ENCODE data around the gene RNFT2. TPM values are rescaled to one million over a fixed set of nuclear protein-coding genes. Genes with fewer than 3 reads are reported as not detected.
A peak's percentile ranks its signal among the peaks of the same experiment; 100 is the strongest.

RNFT2 gene
- total RNA-seq, 6 experiments from 2014 or later, result 7.1 to 12.0 (median 11.2) TPM

GRCh38 chr12:116712458-116713303 is 25.4 kb upstream of the RNFT2 start:
- Mint-ChIP-seq H3K27me3 (ENCODE audit: insufficient read depth) (no peaks in the 10 kb centered on the region), H3K4me3 (no peak overlapping the region), H3K9me3 (no peaks in the 10 kb centered on the region), H3K36me3 (ENCODE audit: low read depth) (peaks cover 13% of the 10 kb centered on the region), H3K4me1 (ENCODE audit: low read depth) (peaks cover 26% of the 10 kb centered on the region), H3K27ac (no peak overlapping the region)
- DNase-seq, result no peak
- TF ChIP-seq CTCF (IDR thresholded peaks at IDR 0.05), result no peak

- DNase-seq, result no peak
- TF ChIP-seq CTCF (IDR thresholded peaks at IDR 0.05), result peak; percentile 60
- Mint-ChIP-seq H3K4me1 (ENCODE audit: low read depth) (peaks cover 33% of the 10 kb centered on the region), H3K4me3 (no peak overlapping the region), H3K27ac (no peak overlapping the region), H3K9me3 (no peaks in the 10 kb centered on the region), H3K27me3 (ENCODE audit: insufficient read depth) (no peaks in the 10 kb centered on the region), H3K36me3 (ENCODE audit: low read depth) (peaks cover 13% of the 10 kb centered on the region)
Measured at GRCh38 chr12:116713527-116713926, 24.6 kb upstream of the RNFT2 start.

GRCh38 chr12:116714175-116714574 is 23.9 kb upstream of the RNFT2 start:
- no peak for DNase-seq
- Mint-ChIP-seq H3K27me3 (ENCODE audit: insufficient read depth) (no peaks in the 10 kb centered on the region), H3K9me3 (no peaks in the 10 kb centered on the region), H3K27ac (no peak overlapping the region), H3K4me3 (no peak overlapping the region), H3K36me3 (ENCODE audit: low read depth) (peaks cover 13% of the 10 kb centered on the region), H3K4me1 (ENCODE audit: low read depth) (peaks cover 33% of the 10 kb centered on the region)
- TF ChIP-seq CTCF (IDR thresholded peaks at IDR 0.05), result no peak

- TF ChIP-seq CTCF (IDR thresholded peaks at IDR 0.05), result no peak
- Mint-ChIP-seq H3K4me1 (ENCODE audit: low read depth) (peaks cover 37% of the 10 kb centered on the region), H3K36me3 (ENCODE audit: low read depth) (peaks cover 13% of the 10 kb centered on the region), H3K27ac (peak overlapping the region; percentile 58; the same call in 1 of the 2 replicates), H3K27me3 (ENCODE audit: insufficient read depth) (no peaks in the 10 kb centered on the region), H3K4me3 (no peak overlapping the region), H3K9me3 (no peaks in the 10 kb centered on the region)
- no peak for DNase-seq
Measured at GRCh38 chr12:116717466-116718437, 20.4 kb upstream of the RNFT2 start.

GRCh38 chr12:116718655-116719454 is 19.3 kb upstream of the RNFT2 start:
- peaks cover 33% of the 10 kb centered on the region for H3K4me1 Mint-ChIP-seq (ENCODE audit: low read depth)

More at GRCh38 chr12:116718655-116719454, 19.3 kb upstream of the RNFT2 start:
- H3K36me3 Mint-ChIP-seq (ENCODE audit: low read depth), result peaks cover 13% of the 10 kb centered on the region
- H3K4me3 Mint-ChIP-seq, result 0 out of 2 replicates have a peak overlapping the region, but pooled peaks have one; percentile 27
- H3K9me3 Mint-ChIP-seq, result no peaks in the 10 kb centered on the region
- H3K27ac Mint-ChIP-seq, result peak overlapping the region; percentile 58
- no peaks in the 10 kb centered on the region for H3K27me3 Mint-ChIP-seq (ENCODE audit: insufficient read depth)
- DNase-seq, result no peak
- no peak for TF ChIP-seq CTCF (IDR thresholded peaks at IDR 0.05)

Measured in HFFc6 (cell line).